Gastrocnemius medialis (tissue), 4 donors: ENCODE measurements around the gene CHRNA3.

ENCODE experiments used
- POLR2A ChIP-seq, 2 donors: fragments of 450-650 bp; IDR thresholded peaks; one replicate each; pipeline ENCODE4 v1.6.1; 2017; ENCODE audit warnings: antibody characterized with exemption in 2 of 2, mild to moderate bottlenecking in 2 of 2, moderate library complexity in 2 of 2
- TF ChIP-seq, protein P1 (sequence below), 5 experiments: fragments of 450-650 bp in 3 of 5; fragments of 200-600 bp in 2 of 5; sonication (generic) in 2 of 5; IDR thresholded peaks in 4 of 5; conservative IDR thresholded peaks in 1 of 5; 1 replicate in 4 of 5; 2 replicates in 1 of 5; pipeline ENCODE4 v1.5.1; 2016 to 2019; ENCODE audit warnings: antibody characterized with exemption in 5 of 5, mild to moderate bottlenecking in 3 of 5, moderate library complexity in 3 of 5

DNA sequence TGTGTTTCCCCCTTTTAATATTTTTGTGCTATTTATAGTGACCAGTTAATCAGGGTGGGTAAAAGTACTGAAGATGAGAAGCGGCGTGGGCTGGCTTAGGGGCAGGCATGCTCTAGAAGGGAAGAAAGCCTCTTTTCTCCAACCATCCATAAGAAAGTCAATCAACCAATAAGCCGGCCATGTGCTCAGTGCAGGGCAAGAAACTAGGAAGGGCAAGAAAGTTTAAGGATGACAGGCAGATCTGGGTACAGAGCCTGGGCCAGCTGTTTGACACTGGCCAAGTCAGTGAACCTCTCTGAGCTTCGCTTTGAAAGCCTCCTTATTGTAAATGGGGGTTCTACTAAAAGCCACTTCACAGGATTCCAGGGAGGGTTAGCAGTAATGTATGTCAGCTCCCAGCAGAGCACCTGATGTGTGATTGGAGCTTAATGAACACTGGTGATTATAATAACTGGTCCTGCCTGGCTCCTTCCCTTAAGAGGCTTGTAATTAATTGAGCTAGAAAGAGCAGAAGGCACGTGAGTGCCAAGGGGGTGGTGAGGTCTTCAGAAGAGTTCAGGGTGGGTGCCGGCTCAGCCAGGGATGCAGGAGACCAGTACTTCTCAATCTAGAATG lies 5.7 kb upstream of the CHRNA3 start:
- TF ChIP-seq, protein P1, sequence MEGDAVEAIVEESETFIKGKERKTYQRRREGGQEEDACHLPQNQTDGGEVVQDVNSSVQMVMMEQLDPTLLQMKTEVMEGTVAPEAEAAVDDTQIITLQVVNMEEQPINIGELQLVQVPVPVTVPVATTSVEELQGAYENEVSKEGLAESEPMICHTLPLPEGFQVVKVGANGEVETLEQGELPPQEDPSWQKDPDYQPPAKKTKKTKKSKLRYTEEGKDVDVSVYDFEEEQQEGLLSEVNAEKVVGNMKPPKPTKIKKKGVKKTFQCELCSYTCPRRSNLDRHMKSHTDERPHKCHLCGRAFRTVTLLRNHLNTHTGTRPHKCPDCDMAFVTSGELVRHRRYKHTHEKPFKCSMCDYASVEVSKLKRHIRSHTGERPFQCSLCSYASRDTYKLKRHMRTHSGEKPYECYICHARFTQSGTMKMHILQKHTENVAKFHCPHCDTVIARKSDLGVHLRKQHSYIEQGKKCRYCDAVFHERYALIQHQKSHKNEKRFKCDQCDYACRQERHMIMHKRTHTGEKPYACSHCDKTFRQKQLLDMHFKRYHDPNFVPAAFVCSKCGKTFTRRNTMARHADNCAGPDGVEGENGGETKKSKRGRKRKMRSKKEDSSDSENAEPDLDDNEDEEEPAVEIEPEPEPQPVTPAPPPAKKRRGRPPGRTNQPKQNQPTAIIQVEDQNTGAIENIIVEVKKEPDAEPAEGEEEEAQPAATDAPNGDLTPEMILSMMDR (IDR thresholded peaks at IDR 0.05 in 4 of 5, conservative IDR thresholded peaks at IDR 0.05 in 1 of 5) = no peak
- no peak for TF ChIP-seq POLR2A (IDR thresholded peaks at IDR 0.05)
